DOHH2 (cell line): ENCODE measurements around the gene CCDC68.
"Not testable (repeated sequence)": the region's sequence is repeated elsewhere in the genome, so short reads cannot be mapped to it uniquely, and the experiment has no call there.

Source experiments
- H3F3A ChIP-seq: fragments of 200-600 bp; sonication (generic), shearing (Covaris generic); 2 replicates; pipeline ENCODE4 v1.6.0; 2016; ENCODE audit warnings: antibody characterized with exemption, mild to moderate bottlenecking; ENCODE audit not compliant: control insufficient read depth, insufficient read depth
- H3K27ac ChIP-seq: fragments of 200-600 bp; sonication (generic); 2 replicates; pipeline ENCODE4 v1.5.1; 2014; ENCODE audit warnings: low read depth, mild to moderate bottlenecking, low read length, moderate library complexity
- H3K27me3 ChIP-seq: fragments of 200-600 bp; sonication (generic); 2 replicates; pipeline ENCODE4 v1.6.1; 2014; ENCODE audit warnings: mild to moderate bottlenecking, low read length, mixed read lengths; ENCODE audit not compliant: control insufficient read depth
- H3K36me3 ChIP-seq: fragments of 200-600 bp; sonication (generic); 2 replicates; pipeline ENCODE4 v1.6.1; 2014; ENCODE audit warnings: mild to moderate bottlenecking, low read length, moderate library complexity, mixed read lengths; ENCODE audit not compliant: control insufficient read depth
- H3K4me1 ChIP-seq: fragments of 200-600 bp; sonication (generic); 2 replicates; pipeline ENCODE4 v1.6.1; 2014; ENCODE audit warnings: mild to moderate bottlenecking, low read length, mixed read lengths; ENCODE audit not compliant: control insufficient read depth
- H3K4me2 ChIP-seq: fragments of 200-600 bp; sonication (generic); 2 replicates; pipeline ENCODE4 v1.6.0; 2014; ENCODE audit warnings: mild to moderate bottlenecking, low read length, moderate library complexity
- H3K4me3 ChIP-seq: fragments of 200-600 bp; sonication (generic); 2 replicates; pipeline ENCODE4 v1.5.1; 2014; ENCODE audit warnings: mild to moderate bottlenecking, low read length, mixed read lengths
- H3K79me2 ChIP-seq: fragments of 200-600 bp; sonication (generic); 2 replicates; pipeline ENCODE4 v1.6.1; 2014; ENCODE audit warnings: mild to moderate bottlenecking, low read length, mixed read lengths; ENCODE audit not compliant: control insufficient read depth
- H3K9me2 ChIP-seq: fragments of 200-600 bp; sonication (generic); replicated peaks from 2 replicates; pipeline ENCODE4 v1.6.1; 2014; ENCODE audit warnings: mild to moderate bottlenecking, low read length, mixed read lengths; ENCODE audit not compliant: control insufficient read depth
- H3K9me3 ChIP-seq: fragments of 200-600 bp; sonication (generic); 2 replicates; pipeline ENCODE4 v1.6.1; 2014; ENCODE audit warnings: antibody characterized with exemption, low read length, mixed read lengths; ENCODE audit not compliant: control insufficient read depth, insufficient read depth
- H4K20me1 ChIP-seq: fragments of 200-600 bp; sonication (generic); 2 replicates; pipeline ENCODE4 v1.6.0; 2014; ENCODE audit warnings: low read depth, mild to moderate bottlenecking, antibody characterized with exemption, low read length, moderate library complexity; ENCODE audit not compliant: control insufficient read depth, insufficient read depth
- EZH2phosphoT487 ChIP-seq: fragments of 200-600 bp; sonication (generic); IDR thresholded peaks from 2 replicates; pipeline ENCODE4 v1.6.1; 2017; ENCODE audit warnings: borderline replicate concordance, mild to moderate bottlenecking, antibody characterized with exemption, low read length, moderate library complexity, mixed read lengths
- TF ChIP-seq, protein P1 (sequence below): fragments of 200-600 bp; sonication (generic); IDR thresholded peaks from one replicate; pipeline ENCODE4 v1.5.1; 2014; ENCODE audit warnings: antibody characterized with exemption, mild to moderate bottlenecking, low read depth, low read length; ENCODE audit not compliant: poor library complexity, severe bottlenecking

CCDC68 gene

DNA sequence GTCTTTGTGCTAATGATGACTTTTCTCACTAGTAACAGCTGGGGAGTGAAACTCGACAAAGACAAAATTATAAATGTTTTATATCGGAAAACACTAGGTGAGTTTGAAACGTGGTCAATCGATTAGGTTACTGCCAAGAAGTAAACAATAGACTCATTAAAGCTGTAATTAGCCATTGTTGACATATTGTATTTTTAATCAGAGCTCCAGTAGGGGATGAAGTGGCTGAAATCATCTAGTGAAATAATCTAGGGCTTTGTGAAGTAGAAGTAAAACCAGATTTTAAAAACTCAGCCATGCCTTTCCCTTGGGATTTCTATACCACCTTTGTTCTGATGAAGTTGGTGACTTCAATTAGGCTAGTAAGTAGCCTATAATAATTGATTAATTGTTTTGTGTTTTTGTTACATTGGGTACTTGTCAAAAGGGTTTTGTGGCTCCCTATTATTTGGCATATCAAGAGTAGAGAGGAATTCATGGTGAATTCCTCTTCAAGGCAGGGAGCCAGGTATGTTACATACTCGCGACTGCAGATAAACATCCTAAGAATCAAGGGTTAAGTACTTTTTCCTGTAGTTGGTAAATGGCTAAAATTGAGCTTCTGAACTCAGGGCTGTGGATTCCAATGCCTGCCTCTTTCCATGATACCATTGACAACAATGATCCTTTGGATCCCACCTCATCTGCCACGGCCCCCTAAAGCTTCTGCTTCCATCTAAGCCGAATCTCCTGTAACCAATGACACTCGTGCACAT lies 99.4 kb downstream of the CCDC68 start:
- TF ChIP-seq, protein P1, sequence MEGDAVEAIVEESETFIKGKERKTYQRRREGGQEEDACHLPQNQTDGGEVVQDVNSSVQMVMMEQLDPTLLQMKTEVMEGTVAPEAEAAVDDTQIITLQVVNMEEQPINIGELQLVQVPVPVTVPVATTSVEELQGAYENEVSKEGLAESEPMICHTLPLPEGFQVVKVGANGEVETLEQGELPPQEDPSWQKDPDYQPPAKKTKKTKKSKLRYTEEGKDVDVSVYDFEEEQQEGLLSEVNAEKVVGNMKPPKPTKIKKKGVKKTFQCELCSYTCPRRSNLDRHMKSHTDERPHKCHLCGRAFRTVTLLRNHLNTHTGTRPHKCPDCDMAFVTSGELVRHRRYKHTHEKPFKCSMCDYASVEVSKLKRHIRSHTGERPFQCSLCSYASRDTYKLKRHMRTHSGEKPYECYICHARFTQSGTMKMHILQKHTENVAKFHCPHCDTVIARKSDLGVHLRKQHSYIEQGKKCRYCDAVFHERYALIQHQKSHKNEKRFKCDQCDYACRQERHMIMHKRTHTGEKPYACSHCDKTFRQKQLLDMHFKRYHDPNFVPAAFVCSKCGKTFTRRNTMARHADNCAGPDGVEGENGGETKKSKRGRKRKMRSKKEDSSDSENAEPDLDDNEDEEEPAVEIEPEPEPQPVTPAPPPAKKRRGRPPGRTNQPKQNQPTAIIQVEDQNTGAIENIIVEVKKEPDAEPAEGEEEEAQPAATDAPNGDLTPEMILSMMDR = no peak
- no peak for TF ChIP-seq EZH2phosphoT487
- no peaks in the 10 kb centered on the region for H3K27me3 ChIP-seq
- H3K9me3 ChIP-seq = no peaks in the 10 kb centered on the region; the same call in 1 of the 2 replicates

DNA sequence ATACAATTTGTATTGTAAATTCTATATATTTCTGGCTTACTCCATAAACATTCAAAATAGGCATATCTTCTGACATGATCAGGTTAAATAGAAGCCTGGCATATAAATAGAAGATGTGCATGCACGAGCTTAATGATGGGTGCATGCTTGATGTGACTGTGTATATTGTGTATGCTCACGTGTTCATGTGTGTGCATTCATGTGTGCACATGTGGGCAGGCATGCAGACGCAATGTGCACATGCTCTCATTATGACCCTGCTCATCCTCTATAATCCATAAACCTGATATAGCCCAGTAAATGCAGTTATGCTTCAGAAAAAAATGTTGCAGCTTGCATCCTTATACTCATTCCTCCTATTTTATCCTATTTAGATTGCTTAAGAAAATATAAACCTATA lies 101.8 kb downstream of the CCDC68 start:
- Histone ChIP-seq H3K36me3 (no peaks in the 10 kb centered on the region), H3K27ac (no peak overlapping the region), H3F3A (no peaks in the 10 kb centered on the region), H3K4me1 (no peaks in the 10 kb centered on the region), H3K27me3 (no peaks in the 10 kb centered on the region), H3K9me2 (no peaks in the 10 kb centered on the region), H3K79me2 (no peaks in the 10 kb centered on the region), H4K20me1 (no peaks in the 10 kb centered on the region), H3K4me3 (no peak overlapping the region), H3K9me3 (no peaks in the 10 kb centered on the region; the same call in 1 of the 2 replicates), H3K4me2 (no peak overlapping the region)
- TF ChIP-seq EZH2phosphoT487 = no peak
- TF ChIP-seq, protein P1 = no peak

More for the DNA sequence above, 99.4 kb downstream of the CCDC68 start:
- H3K79me2 ChIP-seq = no peaks in the 10 kb centered on the region
- no peaks in the 10 kb centered on the region for H3K4me1 ChIP-seq
- H3K4me2 ChIP-seq = no peak overlapping the region
- no peaks in the 10 kb centered on the region for H4K20me1 ChIP-seq
- H3K9me2 ChIP-seq = no peaks in the 10 kb centered on the region
- H3K27ac ChIP-seq = no peak overlapping the region
- H3K4me3 ChIP-seq = no peak overlapping the region
- no peaks in the 10 kb centered on the region for H3F3A ChIP-seq
- H3K36me3 ChIP-seq = no peaks in the 10 kb centered on the region

DNA sequence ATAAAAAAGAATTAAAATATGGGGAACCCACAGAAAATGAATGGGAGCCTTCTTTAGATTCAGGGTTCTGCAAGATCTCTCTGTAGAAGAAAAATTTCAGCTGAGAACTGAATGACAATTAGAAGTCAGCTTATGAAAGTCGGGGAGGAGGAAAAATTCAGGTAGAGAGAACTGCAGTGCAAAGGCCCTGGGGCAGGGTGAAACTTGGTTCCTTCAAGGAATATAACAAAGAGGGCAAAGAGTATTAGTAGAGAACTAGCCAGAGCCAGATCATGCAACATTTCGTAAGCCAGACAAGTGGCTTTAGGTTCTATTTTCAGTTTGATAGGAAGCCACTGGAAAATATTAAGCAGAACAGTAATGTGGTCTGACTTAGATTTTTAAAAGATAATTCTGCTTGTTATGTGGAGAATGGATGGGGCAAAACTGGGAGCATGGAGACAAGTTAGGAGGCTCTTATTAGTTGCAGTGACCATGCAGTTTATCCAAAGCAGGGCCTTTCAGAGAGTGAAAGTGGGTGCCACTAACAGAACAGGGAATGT lies 103.1 kb downstream of the CCDC68 start:
- no peaks in the 10 kb centered on the region for H3K79me2 ChIP-seq
- no peaks in the 10 kb centered on the region for H3K9me2 ChIP-seq
- no peak overlapping the region for H3K27ac ChIP-seq
- H3K4me1 ChIP-seq = no peaks in the 10 kb centered on the region
- no peaks in the 10 kb centered on the region; the same call in 1 of the 2 replicates for H3K9me3 ChIP-seq
- H4K20me1 ChIP-seq = no peaks in the 10 kb centered on the region
- H3K4me2 ChIP-seq = no peak overlapping the region
- no peak for TF ChIP-seq EZH2phosphoT487
- TF ChIP-seq, protein P1 = no peak
- H3K36me3 ChIP-seq = no peaks in the 10 kb centered on the region
- H3K27me3 ChIP-seq = no peaks in the 10 kb centered on the region
- no peaks in the 10 kb centered on the region for H3F3A ChIP-seq
- H3K4me3 ChIP-seq = no peak overlapping the region

DNA sequence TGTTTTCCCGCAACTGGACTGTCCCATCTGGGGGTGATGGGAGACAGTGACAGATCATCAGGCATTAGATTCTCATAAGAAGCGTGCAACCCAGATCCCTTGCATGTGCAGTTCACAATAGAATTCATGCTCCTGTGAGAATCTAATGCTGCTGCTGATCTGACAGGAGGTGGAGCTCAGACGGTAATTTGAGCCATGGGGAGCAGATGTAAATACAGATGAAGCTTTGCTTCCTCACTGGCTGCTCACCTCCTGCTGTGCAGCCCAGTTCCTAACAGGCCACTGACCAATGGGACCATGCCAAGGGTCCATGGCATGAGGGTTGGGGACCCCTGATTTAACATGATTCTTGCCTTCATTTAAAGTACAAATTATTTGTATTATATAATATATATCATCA lies 104.2 kb downstream of the CCDC68 start:
- H3K9me2 ChIP-seq, H3K9me3 ChIP-seq, H4K20me1 ChIP-seq, H3K4me3 ChIP-seq, H3K4me1 ChIP-seq, H3F3A ChIP-seq, H3K27me3 ChIP-seq, H3K36me3 ChIP-seq, H3K4me2 ChIP-seq, H3K79me2 ChIP-seq, H3K27ac ChIP-seq: not testable (repeated sequence)
